A549 (cell line): Measurements from ENCODE around the gene LIN7A. TPM values are rescaled to one million over a fixed set of nuclear protein-coding genes. Genes with fewer than 3 reads are reported as not detected.
A peak's percentile ranks its signal among the peaks of the same experiment; 100 is the strongest.

Experiments used
- ATAC-seq, 2 experiments: fragments of 200-7000 bp in 1 of 2; fragments of >200 bp in 1 of 2; cut with Nextera tagmentation in 1 of 2; cut with Tn5 transposase in 1 of 2; 3 replicates each; pipeline versions ENCODE4 v1.8.0 to v1.9.1; 2018 to 2020; ENCODE audit warnings: mild to moderate bottlenecking in 1 of 2, moderate library complexity in 1 of 2
- CTCF ChIA-PET: fragments of 300-600 bp; sonication (Branson Sonifier 250); formaldehyde crosslinking; extraction: SDS; loops from one replicate; lab custom pipeline; 2021; ENCODE audit warnings: antibody characterized with exemption, inconsistent platforms; lab: Yijun Ruan, JAX
- POLR2A ChIA-PET: fragments of 350-600 bp; formaldehyde crosslinking; extraction: SDS; loops from one replicate; lab custom pipeline; 2021; ENCODE audit warnings: antibody characterized with exemption, inconsistent platforms; lab: Yijun Ruan, JAX
- DNase-seq, 2 experiments: peaks; one replicate each; pipeline versions ENCODE4 v3.0.0 to v3.0.0-alpha.2; 2011 to 2016; ENCODE audit warnings: low read depth in 1 of 2, low spot score in 1 of 2
- FAIRE-seq: peaks from 2 replicates; lab custom pipeline; 2011; peaks lifted over from hg19 to GRCh38; lab: Jason Lieb, UNC
- H3K27ac ChIP-seq, 2 experiments: fragments of >200 bp; sonication (Bioruptor Twin); formaldehyde crosslinking; 3 replicates each; pipeline ENCODE4 v1.5.1; 2016 to 2017
- H3K4me1 ChIP-seq: fragments of >200 bp; sonication (Bioruptor Twin); formaldehyde crosslinking; 3 replicates; pipeline ENCODE4 v1.6.1; 2016
- H3K4me2 ChIP-seq: fragments of >200 bp; sonication (Bioruptor Twin); formaldehyde crosslinking; 3 replicates; pipeline ENCODE4 v1.6.1; 2016
- H3K4me3 ChIP-seq: fragments of >200 bp; sonication (Bioruptor Twin); formaldehyde crosslinking; 3 replicates; pipeline ENCODE4 v1.5.1; 2016
- H3K9me3 ChIP-seq: fragments of >200 bp; sonication (Bioruptor Twin); formaldehyde crosslinking; 3 replicates; pipeline ENCODE4 v1.6.1; 2016
- CBX2 ChIP-seq: fragments of 200-600 bp; sonication (generic); IDR thresholded peaks from 2 replicates; pipeline ENCODE4 v1.6.1; 2016; ENCODE audit warnings: low read depth, mild to moderate bottlenecking, borderline replicate concordance
- CBX8 ChIP-seq: fragments of 200-600 bp; sonication (generic); IDR thresholded peaks from 2 replicates; pipeline ENCODE4 v1.6.1; 2016
- CHD2 ChIP-seq: fragments of 150-350 bp; IDR thresholded peaks from 2 replicates; pipeline ENCODE4 v1.6.1; 2014; ENCODE audit warnings: low read length; ENCODE audit not compliant: partially characterized antibody
- CHD4 ChIP-seq: fragments of 200-600 bp; sonication (generic); IDR thresholded peaks from 2 replicates; pipeline ENCODE4 v1.6.1; 2016; ENCODE audit warnings: antibody characterized with exemption, mild to moderate bottlenecking, borderline replicate concordance
- HDAC2 ChIP-seq: fragments of 200-600 bp; sonication (generic); IDR thresholded peaks from 2 replicates; pipeline ENCODE4 v1.6.1; 2016
- HOXA7 ChIP-seq: fragments of 250-450 bp; sonication (Bioruptor Pico); IDR thresholded peaks from 2 replicates; pipeline ENCODE4 v1.5.0; 2020; ENCODE audit warnings: mild to moderate bottlenecking, moderate library complexity
- HOXB13 ChIP-seq: fragments of 250-450 bp; sonication (Bioruptor Pico); IDR thresholded peaks from 2 replicates; pipeline ENCODE4 v1.5.0; 2020; ENCODE audit warnings: low read depth, mild to moderate bottlenecking, moderate library complexity
- HOXB5 ChIP-seq: fragments of 250-450 bp; sonication (Bioruptor Pico); IDR thresholded peaks from 2 replicates; pipeline ENCODE4 v1.5.0; 2020; ENCODE audit warnings: mild to moderate bottlenecking, moderate library complexity
- KDM1A ChIP-seq: fragments of 200-600 bp; sonication (generic); IDR thresholded peaks from 2 replicates; pipeline ENCODE4 v1.6.1; 2016; ENCODE audit warnings: low read depth, mild to moderate bottlenecking
- KDM5A ChIP-seq: fragments of 200-600 bp; sonication (generic); IDR thresholded peaks from 2 replicates; pipeline ENCODE4 v1.6.1; 2016; ENCODE audit warnings: antibody characterized with exemption, mild to moderate bottlenecking
- MAFK ChIP-seq: fragments of 450-650 bp; IDR thresholded peaks from 2 replicates; pipeline ENCODE4 v1.6.1; 2014; ENCODE audit not compliant: partially characterized antibody
- NFE2L2 ChIP-seq: fragments of 150-350 bp; conservative IDR thresholded peaks from 2 replicates; pipeline ENCODE4 v1.6.1; 2014; ENCODE audit warnings: low read length
- NPAS2 ChIP-seq: fragments of 250-450 bp; sonication (Bioruptor Pico); IDR thresholded peaks from 2 replicates; pipeline ENCODE4 v1.8.0; 2022; ENCODE audit warnings: mild to moderate bottlenecking, moderate library complexity, borderline replicate concordance
- NR3C1 ChIP-seq: fragments of >200 bp; sonication (Bioruptor Twin); formaldehyde crosslinking; IDR thresholded peaks from 3 replicates; pipeline ENCODE4 v1.6.1; 2017
- POLR2A ChIP-seq: IDR thresholded peaks from 2 replicates; pipeline ENCODE4 v1.6.1; 2012; ENCODE audit warnings: mild to moderate bottlenecking, low read length
- POLR2AphosphoS2 ChIP-seq: conservative IDR thresholded peaks from 2 replicates; pipeline ENCODE4 v1.6.1; 2012; ENCODE audit warnings: low read length, improper control_type of control experiment, inconsistent platforms
- RAD21 ChIP-seq, 2 experiments: fragments of >200 bp in 1 of 2; sonication (Bioruptor Twin) in 1 of 2; formaldehyde crosslinking in 1 of 2; IDR thresholded peaks in 1 of 2; conservative IDR thresholded peaks in 1 of 2; 2 replicates in 1 of 2; 3 replicates in 1 of 2; pipeline ENCODE4 v1.6.1; 2012 to 2018; ENCODE audit warnings: inconsistent platforms in 1 of 2
- RARB ChIP-seq: fragments of 250-450 bp; sonication (Bioruptor Pico); IDR thresholded peaks from 2 replicates; pipeline ENCODE4 v1.8.0; 2021; ENCODE audit warnings: mild to moderate bottlenecking, moderate library complexity
- RCOR1 ChIP-seq: fragments of 150-350 bp; IDR thresholded peaks from 2 replicates; pipeline ENCODE4 v1.6.1; 2014; ENCODE audit warnings: antibody characterized with exemption, low read length, low read depth
- REST ChIP-seq: fragments of 200-600 bp; sonication (generic); IDR thresholded peaks from 2 replicates; pipeline ENCODE4 v1.6.1; 2016; ENCODE audit warnings: antibody characterized with exemption, mild to moderate bottlenecking, moderate library complexity
- RFX5 ChIP-seq: fragments of 450-650 bp; IDR thresholded peaks from 2 replicates; pipeline ENCODE4 v1.7.1; 2014; ENCODE audit warnings: antibody characterized with exemption, mild to moderate bottlenecking, moderate library complexity
- SMC3 ChIP-seq: fragments of >200 bp; sonication (Bioruptor Twin); formaldehyde crosslinking; IDR thresholded peaks from 3 replicates; pipeline ENCODE4 v1.6.1; 2018; ENCODE audit warnings: inconsistent platforms
- SREBF2 ChIP-seq: fragments of 450-650 bp; IDR thresholded peaks from 2 replicates; pipeline ENCODE4 v1.6.1; 2014; ENCODE audit warnings: mild to moderate bottlenecking, moderate library complexity
- TFCP2L1 ChIP-seq: fragments of 250-450 bp; sonication (Bioruptor Pico); IDR thresholded peaks from 2 replicates; pipeline ENCODE4 v1.5.0; 2021; ENCODE audit warnings: mild to moderate bottlenecking
- USF2 ChIP-seq: fragments of 450-650 bp; IDR thresholded peaks from 2 replicates; pipeline ENCODE4 v1.6.1; 2014; ENCODE audit warnings: antibody characterized with exemption
- WGBS: methylation state at CpG from one replicate; pipeline ENCODE4 v1.1.6; 2017; ENCODE audit errors: missing lambda C conversion rate; 5-methylcytosine and 5-hydroxymethylcytosine counted together
- polyA plus RNA-seq, 4 experiments: library from polyadenylated mRNA; depleted of rRNA in 3 of 4; stranded (reverse); fragments of >200 nt; fragmentation: RNase III in 1 of 4; extraction: RNeasy Plus Mini Kit Qiagen cat#74134 plus additional on column Dnase treatment in 1 of 4; gene quantifications; 2 replicates in 3 of 4; 3 replicates in 1 of 4; pipeline ENCODE4 v1.2.3, GENCODE V29; 2011 to 2017
- TF ChIP-seq, protein P1 (sequence below): fragments of >200 bp; sonication (Bioruptor Twin); formaldehyde crosslinking; IDR thresholded peaks from 2 replicates; pipeline ENCODE4 v1.6.1; 2016
- TF ChIP-seq, protein P2 (sequence below): fragments of >200 bp; sonication (Bioruptor Twin); formaldehyde crosslinking; IDR thresholded peaks from 3 replicates; pipeline ENCODE4 v1.5.1; 2016

Gene LIN7A
- polyA plus RNA-seq, 2 of the 4 experiments (the other 2 are of a cell fraction), result 0.23 to 2.6 TPM

GRCh38 chr12:80766210-80766609 is 171.5 kb downstream of the LIN7A start:
- no peak overlapping the region for H3K4me2 ChIP-seq
- no peaks in the 10 kb centered on the region for H3K9me3 ChIP-seq
- no peak for ATAC-seq
- TF ChIP-seq RFX5, result no peak
- TF ChIP-seq REST, result no peak
- TF ChIP-seq NFE2L2, result no peak
- no peak for TF ChIP-seq CBX2
- TF ChIP-seq NPAS2 (CRISPR knock-in tag), result no peak
- TF ChIP-seq USF2, result no peak
- no peak for TF ChIP-seq HDAC2
- TF ChIP-seq RARB, result no peak
- TF ChIP-seq, protein P1, sequence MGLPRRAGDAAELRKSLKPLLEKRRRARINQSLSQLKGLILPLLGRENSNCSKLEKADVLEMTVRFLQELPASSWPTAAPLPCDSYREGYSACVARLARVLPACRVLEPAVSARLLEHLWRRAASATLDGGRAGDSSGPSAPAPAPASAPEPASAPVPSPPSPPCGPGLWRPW, result no peak
- ChIA-PET CTCF (no interaction called here), POLR2A (no interaction called here)
- WGBS, result 34% methylated on average over 1 of the region's 1 CpG
- no peak for DNase-seq
- no peak for FAIRE-seq
- H3K4me1 ChIP-seq, result no peaks in the 10 kb centered on the region
- no peak overlapping the region for H3K27ac ChIP-seq
- H3K4me3 ChIP-seq, result no peak overlapping the region

- ChIA-PET CTCF (interaction anchor here (0.7 to 1.9 kb wide), 4 partner anchors 18 to 560 kb away, joined by 3 to 8 read pairs (median 4); no protein-coding TSS in a partner anchor), POLR2A (no interaction called here)
- peak in 1 of 2 experiments; percentile 53 for DNase-seq
- H3K27ac ChIP-seq, result no peak overlapping the region
- H3K4me3 ChIP-seq, result no peak overlapping the region
- TF ChIP-seq RAD21 (conservative IDR thresholded peaks at IDR 0.05 in 1 of 2, IDR thresholded peaks at IDR 0.05 in 1 of 2) (peak; percentile 66 to 78), SMC3 (peak; percentile 76), CBX8 (no peak), RCOR1 (no peak)
- TF ChIP-seq, protein P2, sequence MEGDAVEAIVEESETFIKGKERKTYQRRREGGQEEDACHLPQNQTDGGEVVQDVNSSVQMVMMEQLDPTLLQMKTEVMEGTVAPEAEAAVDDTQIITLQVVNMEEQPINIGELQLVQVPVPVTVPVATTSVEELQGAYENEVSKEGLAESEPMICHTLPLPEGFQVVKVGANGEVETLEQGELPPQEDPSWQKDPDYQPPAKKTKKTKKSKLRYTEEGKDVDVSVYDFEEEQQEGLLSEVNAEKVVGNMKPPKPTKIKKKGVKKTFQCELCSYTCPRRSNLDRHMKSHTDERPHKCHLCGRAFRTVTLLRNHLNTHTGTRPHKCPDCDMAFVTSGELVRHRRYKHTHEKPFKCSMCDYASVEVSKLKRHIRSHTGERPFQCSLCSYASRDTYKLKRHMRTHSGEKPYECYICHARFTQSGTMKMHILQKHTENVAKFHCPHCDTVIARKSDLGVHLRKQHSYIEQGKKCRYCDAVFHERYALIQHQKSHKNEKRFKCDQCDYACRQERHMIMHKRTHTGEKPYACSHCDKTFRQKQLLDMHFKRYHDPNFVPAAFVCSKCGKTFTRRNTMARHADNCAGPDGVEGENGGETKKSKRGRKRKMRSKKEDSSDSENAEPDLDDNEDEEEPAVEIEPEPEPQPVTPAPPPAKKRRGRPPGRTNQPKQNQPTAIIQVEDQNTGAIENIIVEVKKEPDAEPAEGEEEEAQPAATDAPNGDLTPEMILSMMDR, result peak; percentile 76
- no peak overlapping the region for H3K4me2 ChIP-seq
- FAIRE-seq, result peak; percentile 94
- no peak for ATAC-seq
- no peaks in the 10 kb centered on the region for H3K4me1 ChIP-seq
- H3K9me3 ChIP-seq, result no peaks in the 10 kb centered on the region
- WGBS, result 0% methylated on average over 4 of the region's 4 CpGs
These were observed 173.9 kb downstream of the LIN7A start for GRCh38 chr12:80763874-80764273.

DNA sequence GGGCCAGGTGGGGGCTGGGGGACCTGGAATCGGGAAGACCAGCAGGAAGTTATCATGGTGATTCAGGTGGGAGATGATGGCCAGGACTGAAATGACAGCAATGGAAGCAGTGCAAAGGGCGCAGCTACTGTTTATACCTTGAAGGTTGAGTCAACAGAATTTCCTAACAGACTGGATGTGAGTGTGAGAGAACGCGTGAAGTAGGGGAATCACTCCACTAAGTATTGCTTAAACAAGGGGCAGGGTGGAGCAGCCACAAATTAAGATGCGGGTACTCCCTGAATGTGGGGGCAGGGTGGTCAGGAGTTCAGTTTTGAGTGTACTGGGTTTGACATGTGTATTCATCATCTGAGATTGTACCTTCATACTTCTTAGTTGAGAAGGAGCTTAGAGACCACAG is 175.9 kb downstream of the LIN7A start:
- TF ChIP-seq NPAS2 (CRISPR knock-in tag) (no peak), HDAC2 (no peak), HOXA7 (no peak), NR3C1 (no peak), RAD21 (conservative IDR thresholded peaks at IDR 0.05 in 1 of 2, IDR thresholded peaks at IDR 0.05 in 1 of 2) (no peak), CHD4 (no peak), TFCP2L1 (no peak), MAFK (no peak), POLR2AphosphoS2 (no peak), KDM1A (no peak), CHD2 (no peak), HOXB5 (CRISPR knock-in tag) (no peak), POLR2A (no peak), SREBF2 (no peak), KDM5A (no peak), HOXB13 (CRISPR knock-in tag) (no peak)
- Histone ChIP-seq H3K27ac (no peak overlapping the region), H3K4me2 (no peak overlapping the region), H3K9me3 (no peaks in the 10 kb centered on the region), H3K4me3 (no peak overlapping the region), H3K4me1 (no peaks in the 10 kb centered on the region)
- ChIA-PET POLR2A (no interaction called here), CTCF (interaction anchor here (1.9 to 2.7 kb wide), 2 partner anchors 22 to 349 kb away, joined by 6 to 8 read pairs; no protein-coding TSS in a partner anchor)
- ATAC-seq (no peak), DNase-seq (no peak), FAIRE-seq (no peak)
- WGBS, result 59% methylated on average over 5 of the region's 5 CpGs
